Testis (tissue), 3 donors: Measurements from ENCODE around the gene SRP19. TPM values are rescaled to one million over a fixed set of nuclear protein-coding genes. Genes with fewer than 3 reads are reported as not detected.

Source experiments
- DNase-seq: peaks from one replicate; pipeline ENCODE4 v3.0.0-alpha.2; 2019
- H3K27ac ChIP-seq, 2 donors: fragments of 200-600 bp; sonication (generic); one replicate each; pipeline ENCODE4 v1.5.1; 2019
- H3K27me3 ChIP-seq: fragments of 200-600 bp; sonication (generic); one replicate; pipeline ENCODE4 v1.5.1; 2019
- H3K36me3 ChIP-seq: fragments of 200-600 bp; sonication (generic); one replicate; pipeline ENCODE4 v1.5.1; 2017; ENCODE audit warnings: low read depth; ENCODE audit errors: missing control alignments
- H3K4me1 ChIP-seq: fragments of 200-600 bp; sonication (generic); one replicate; pipeline ENCODE4 v1.5.1; 2019
- H3K4me3 ChIP-seq, 2 donors: fragments of 200-600 bp; sonication (generic); one replicate each; pipeline ENCODE4 v1.5.1; 2017 to 2019
- H3K9me3 ChIP-seq: fragments of 200-600 bp; sonication (generic); one replicate; pipeline ENCODE4 v1.5.1; 2017
- CTCF ChIP-seq, 3 experiments: fragments of 450-650 bp in 2 of 3; fragments of 200-600 bp in 1 of 3; sonication (generic) in 1 of 3; IDR thresholded peaks; one replicate each; pipeline ENCODE4 v1.5.1; 2016 to 2019; ENCODE audit warnings: antibody characterized with exemption in 3 of 3, mild to moderate bottlenecking in 2 of 3, moderate library complexity in 1 of 3
- POLR2A ChIP-seq: fragments of 450-650 bp; IDR thresholded peaks from one replicate; pipeline ENCODE4 v1.6.1; 2017; ENCODE audit warnings: antibody characterized with exemption, mild to moderate bottlenecking, moderate library complexity
- WGBS, 2 donors: methylation state at CpG; one replicate each; pipeline ENCODE4 v1.1.5; 2018; 5-methylcytosine and 5-hydroxymethylcytosine counted together
- intact Hi-C: fragments of 100-400 bp; cut with DNase I; formaldehyde crosslinking; loops from one replicate; pipeline ENCODE4 v1.15.1; 2023; ENCODE audit warnings: low total_unique reads
- polyA plus RNA-seq: library from polyadenylated mRNA; stranded (reverse); fragments of 350-450 nt; fragmentation: Illumina TruSeq; extraction: RNeasy Lipid Tissue Mini Kit (QIAGEN cat#74804); gene quantifications from one replicate; pipeline ENCODE4 v1.2.3, GENCODE V29; 2014; ENCODE audit warnings: low read depth, low replicate concordance; ENCODE audit not compliant: insufficient read depth
- total RNA-seq, 2 donors: library from RNA; depleted of rRNA; stranded (reverse); fragments of >200 nt; gene quantifications; one replicate each; pipeline ENCODE4 v1.2.3, GENCODE V29; 2016

The SRP19 gene
- total and polyA plus RNA-seq, 3 donors from 2014 or later = 44.4 to 137 (median 62.0) TPM

- TF ChIP-seq CTCF (IDR thresholded peaks at IDR 0.05) (no peak), POLR2A (no peak)
- WGBS, 2 donors = 95 to 100% methylated on average over 1 of the region's 1 CpG
- no peak for DNase-seq
- Histone ChIP-seq H3K27ac (no peak overlapping the region), H3K9me3 (no peaks in the 10 kb centered on the region), H3K27me3 (no peaks in the 10 kb centered on the region), H3K36me3 (no peaks in the 10 kb centered on the region), H3K4me3 (no peak overlapping the region), H3K4me1 (no peaks in the 10 kb centered on the region)
- intact Hi-C loops = no loop called here
These were observed 49.4 kb downstream of the SRP19 start for GRCh38 chr5:112910529-112910928.

- no peak for DNase-seq
- H3K36me3 ChIP-seq = no peaks in the 10 kb centered on the region
- intact Hi-C loops = no loop called here
- 81 to 88% methylated on average over 4 of the region's 4 CpGs for WGBS, 2 donors
- H3K27ac ChIP-seq = no peak overlapping the region
- H3K4me1 ChIP-seq = no peaks in the 10 kb centered on the region
- H3K27me3 ChIP-seq = no peaks in the 10 kb centered on the region
- no peak overlapping the region for H3K4me3 ChIP-seq
- no peak for TF ChIP-seq CTCF (IDR thresholded peaks at IDR 0.05)
- no peak for TF ChIP-seq POLR2A
- no peaks in the 10 kb centered on the region for H3K9me3 ChIP-seq
These were observed 53.5 kb downstream of the SRP19 start for GRCh38 chr5:112914584-112914983.

GRCh38 chr5:112915831-112916230 is 54.7 kb downstream of the SRP19 start:
- Histone ChIP-seq H3K27ac (no peak overlapping the region), H3K36me3 (no peaks in the 10 kb centered on the region), H3K4me1 (no peaks in the 10 kb centered on the region), H3K27me3 (no peaks in the 10 kb centered on the region), H3K4me3 (no peak overlapping the region), H3K9me3 (no peaks in the 10 kb centered on the region)
- no peak for DNase-seq
- TF ChIP-seq POLR2A (no peak), CTCF (IDR thresholded peaks at IDR 0.05) (no peak)
- 31 to 41% methylated on average over 1 of the region's 1 CpG for WGBS, 2 donors
- intact Hi-C loops = no loop called here

- no peaks in the 10 kb centered on the region for H3K27me3 ChIP-seq
- H3K36me3 ChIP-seq = no peaks in the 10 kb centered on the region
- H3K4me3 ChIP-seq = no peak overlapping the region
- H3K27ac ChIP-seq = no peak overlapping the region
- H3K9me3 ChIP-seq = no peaks in the 10 kb centered on the region
- H3K4me1 ChIP-seq = no peaks in the 10 kb centered on the region
- TF ChIP-seq CTCF (IDR thresholded peaks at IDR 0.05) (no peak), POLR2A (no peak)
- WGBS, 2 donors = 96% methylated on average over 2 of the region's 2 CpGs
- DNase-seq = no peak
- intact Hi-C loops = no loop called here
These were observed 56.4 kb downstream of the SRP19 start for GRCh38 chr5:112917453-112917995.

GRCh38 chr5:112918136-112918535 is 57.0 kb downstream of the SRP19 start:
- H3K27ac ChIP-seq = no peak overlapping the region
- intact Hi-C loops = no loop called here
- DNase-seq = no peak

More at GRCh38 chr5:112918136-112918535, 57.0 kb downstream of the SRP19 start:
- TF ChIP-seq CTCF (IDR thresholded peaks at IDR 0.05) = no peak
- no peak for TF ChIP-seq POLR2A
- no peaks in the 10 kb centered on the region for H3K27me3 ChIP-seq
- H3K4me1 ChIP-seq = peaks cover 1% of the 10 kb centered on the region
- 80 to 84% methylated on average over 3 of the region's 3 CpGs for WGBS, 2 donors
- H3K36me3 ChIP-seq = no peaks in the 10 kb centered on the region
- no peaks in the 10 kb centered on the region for H3K9me3 ChIP-seq
- no peak overlapping the region for H3K4me3 ChIP-seq
